ENCODE measurements around the gene ECSCR. TPM values are rescaled to one million over a fixed set of nuclear protein-coding genes. Genes with fewer than 3 reads are reported as not detected.

The ECSCR gene
- total and polyA plus RNA-seq, 10 of the 15 experiments (the other 5 are each of a cell fraction or from before 2014, with no cell fraction given): 0.15 to 0.83 (median 0.23) TPM; not detected in 3

GRCh38 chr5:139488260-139488659, 25.7 kb upstream of the ECSCR start:
- BruUV-seq (replicated peaks): no TSS peak
- H3K27me3 ChIP-seq (replicated peaks in 1 of 2; ENCODE audit: control insufficient read depth in 2 of 2, insufficient read depth in 2 of 2, low read length in 1 of 2): no peaks in the 10 kb centered on the region
- H2AFZ ChIP-seq (ENCODE audit: control insufficient read depth, low read depth, low read length): peak overlapping the region; percentile 86
- 0 out of 2 replicates have a peak overlapping the region, but pooled peaks have one; percentile 17 for H3K27ac ChIP-seq (ENCODE audit: control insufficient read depth, insufficient read depth)
- WGBS (ENCODE audit: insufficient coverage, insufficient replicate concordance, low lambda C conversion rate, missing lambda C conversion rate): 43% methylated on average over 3 of the region's 3 CpGs
- H3K4me2 ChIP-seq (ENCODE audit: control insufficient read depth, insufficient read depth): peak overlapping the region; percentile 43; the same call in 1 of the 2 replicates
- peak overlapping the region; percentile 37; the same call in 1 of the 2 replicates for H3K9ac ChIP-seq (ENCODE audit: control insufficient read depth, insufficient read depth, low read length)
- SMC1A ChIA-PET (ENCODE audit: uncharacterized antibody, unreplicated experiment): interaction anchor here (0.6 kb wide), 2 partner anchors 121 to 492 kb away, joined by 3 read pairs; no protein-coding TSS in a partner anchor
- no peaks in the 10 kb centered on the region for H3K79me2 ChIP-seq (ENCODE audit: control insufficient read depth, insufficient read depth, low read length)
- H3K4me3 ChIP-seq: no peak overlapping the region
- in situ Hi-C loops (cut with MboI) (no loop called here), intact Hi-C loops (cut with micrococcal nuclease; ENCODE audit: unreplicated experiment) (no loop called here)
- peaks cover 8% of the 10 kb centered on the region for H3K4me1 ChIP-seq (ENCODE audit: control insufficient read depth, insufficient read depth, low read length)
- ATAC-seq (peak; percentile 22; the same call in 2 of the 3 replicates), FAIRE-seq (no peak), DNase-seq (ENCODE audit: low read depth, low spot score) (no peak)
- POLR2A ChIA-PET: interaction anchor here (0.6 to 1.1 kb wide), 4 partner anchors 9 to 33 kb away, joined by 3 to 7 read pairs (median 6); no protein-coding TSS in a partner anchor
- H3K9me3 ChIP-seq (replicated peaks; ENCODE audit: control insufficient read depth, insufficient read depth, low read length): no peaks in the 10 kb centered on the region
- H3K36me3 ChIP-seq (ENCODE audit: control insufficient read depth in 2 of 2, insufficient read depth in 2 of 2, low read length in 1 of 2): no peaks in the 10 kb centered on the region
- RAD21 ChIA-PET (ENCODE audit: unreplicated experiment): interaction anchor here (1.0 kb wide), 2 partner anchors 30 to 66 kb away, joined by 3 to 7 read pairs; no protein-coding TSS in a partner anchor
- CTCF ChIA-PET: no interaction called here
- TF ChIP-seq ZNF687 (IDR thresholded peaks at IDR 0.05): peak; percentile 27; the same call in 1 of the 2 replicates
- no peak for TF ChIP-seq RCOR1 (conservative IDR thresholded peaks at IDR 0.05; ENCODE audit: low read depth, low read length)
- TF ChIP-seq PAX8 (IDR thresholded peaks at IDR 0.05): no peak
- TF ChIP-seq, protein P1, sequence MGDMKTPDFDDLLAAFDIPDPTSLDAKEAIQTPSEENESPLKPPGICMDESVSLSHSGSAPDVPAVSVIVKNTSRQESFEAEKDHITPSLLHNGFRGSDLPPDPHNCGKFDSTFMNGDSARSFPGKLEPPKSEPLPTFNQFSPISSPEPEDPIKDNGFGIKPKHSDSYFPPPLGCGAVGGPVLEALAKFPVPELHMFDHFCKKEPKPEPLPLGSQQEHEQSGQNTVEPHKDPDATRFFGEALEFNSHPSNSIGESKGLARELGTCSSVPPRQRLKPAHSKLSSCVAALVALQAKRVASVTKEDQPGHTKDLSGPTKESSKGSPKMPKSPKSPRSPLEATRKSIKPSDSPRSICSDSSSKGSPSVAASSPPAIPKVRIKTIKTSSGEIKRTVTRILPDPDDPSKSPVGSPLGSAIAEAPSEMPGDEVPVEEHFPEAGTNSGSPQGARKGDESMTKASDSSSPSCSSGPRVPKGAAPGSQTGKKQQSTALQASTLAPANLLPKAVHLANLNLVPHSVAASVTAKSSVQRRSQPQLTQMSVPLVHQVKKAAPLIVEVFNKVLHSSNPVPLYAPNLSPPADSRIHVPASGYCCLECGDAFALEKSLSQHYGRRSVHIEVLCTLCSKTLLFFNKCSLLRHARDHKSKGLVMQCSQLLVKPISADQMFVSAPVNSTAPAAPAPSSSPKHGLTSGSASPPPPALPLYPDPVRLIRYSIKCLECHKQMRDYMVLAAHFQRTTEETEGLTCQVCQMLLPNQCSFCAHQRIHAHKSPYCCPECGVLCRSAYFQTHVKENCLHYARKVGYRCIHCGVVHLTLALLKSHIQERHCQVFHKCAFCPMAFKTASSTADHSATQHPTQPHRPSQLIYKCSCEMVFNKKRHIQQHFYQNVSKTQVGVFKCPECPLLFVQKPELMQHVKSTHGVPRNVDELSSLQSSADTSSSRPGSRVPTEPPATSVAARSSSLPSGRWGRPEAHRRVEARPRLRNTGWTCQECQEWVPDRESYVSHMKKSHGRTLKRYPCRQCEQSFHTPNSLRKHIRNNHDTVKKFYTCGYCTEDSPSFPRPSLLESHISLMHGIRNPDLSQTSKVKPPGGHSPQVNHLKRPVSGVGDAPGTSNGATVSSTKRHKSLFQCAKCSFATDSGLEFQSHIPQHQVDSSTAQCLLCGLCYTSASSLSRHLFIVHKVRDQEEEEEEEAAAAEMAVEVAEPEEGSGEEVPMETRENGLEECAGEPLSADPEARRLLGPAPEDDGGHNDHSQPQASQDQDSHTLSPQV (IDR thresholded peaks at IDR 0.05): no peak
- TF ChIP-seq SUPT20H (IDR thresholded peaks at IDR 0.05; ENCODE audit: borderline replicate concordance, control insufficient read depth, low read depth, low read length): no peak
- no peaks in the 10 kb centered on the region for H4K20me1 ChIP-seq (ENCODE audit: control insufficient read depth, insufficient read depth)

Measured in GM12878 (cell line).